SK-N-SH treated with all-trans-retinoic acid at 6 μM for 48 hours (cell line): ENCODE results near the gene GLRA1.
A peak's percentile ranks its signal among the peaks of the same experiment; 100 is the strongest.

ENCODE experiments used
- ATAC-seq: fragments of 200-7000 bp; cut with Tn5 transposase; 3 replicates; pipeline ENCODE4 v1.9.1; 2020; ENCODE audit warnings: mild to moderate bottlenecking, moderate library complexity
- ARNTL ChIP-seq: fragments of 450-650 bp; formaldehyde crosslinking; IDR thresholded peaks from 2 replicates; pipeline ENCODE4 v1.5.0; 2020; ENCODE audit warnings: low read depth, mild to moderate bottlenecking, moderate library complexity, borderline replicate concordance
- BACH2 ChIP-seq: fragments of 250-450 bp; sonication (Bioruptor Pico); IDR thresholded peaks from 2 replicates; pipeline ENCODE4 v1.9.0; 2021; ENCODE audit warnings: mild to moderate bottlenecking, borderline replicate concordance
- CREB5 ChIP-seq: fragments of 250-450 bp; sonication (Bioruptor Pico); IDR thresholded peaks from 2 replicates; pipeline ENCODE4 v1.5.1; 2020; ENCODE audit warnings: low read depth, mild to moderate bottlenecking, moderate library complexity
- CSDC2 ChIP-seq: fragments of 250-450 bp; sonication (Bioruptor Pico); IDR thresholded peaks from 2 replicates; pipeline ENCODE4 v1.5.0; 2020; ENCODE audit warnings: mild to moderate bottlenecking, moderate library complexity
- CSRNP3 ChIP-seq: fragments of 250-450 bp; sonication (Bioruptor Pico); IDR thresholded peaks from 2 replicates; pipeline ENCODE4 v1.5.1; 2021; ENCODE audit warnings: mild to moderate bottlenecking, moderate library complexity
- ESRRG ChIP-seq: fragments of 250-450 bp; sonication (Bioruptor Pico); IDR thresholded peaks from 2 replicates; pipeline ENCODE4 v1.6.1; 2021; ENCODE audit warnings: mild to moderate bottlenecking
- GLIS3 ChIP-seq: fragments of 250-450 bp; sonication (Bioruptor Pico); IDR thresholded peaks from 2 replicates; pipeline ENCODE4 v1.5.0; 2020; ENCODE audit warnings: mild to moderate bottlenecking, moderate library complexity
- OSR1 ChIP-seq: fragments of 250-450 bp; sonication (Bioruptor Pico); IDR thresholded peaks from 2 replicates; pipeline ENCODE4 v1.8.0; 2022; ENCODE audit warnings: moderate library complexity, mild to moderate bottlenecking, inconsistent platforms
- PATZ1 ChIP-seq: fragments of 250-450 bp; sonication (Bioruptor Pico); IDR thresholded peaks from 2 replicates; pipeline ENCODE4 v1.8.0; 2020; ENCODE audit warnings: mild to moderate bottlenecking, moderate library complexity, borderline replicate concordance
- POU6F1 ChIP-seq: fragments of 250-450 bp; sonication (Bioruptor Pico); IDR thresholded peaks from 2 replicates; pipeline ENCODE4 v1.8.0; 2021; ENCODE audit warnings: low read depth, mild to moderate bottlenecking, moderate library complexity, borderline replicate concordance
- PPARA ChIP-seq: fragments of 250-450 bp; sonication (Bioruptor Pico); IDR thresholded peaks from 2 replicates; pipeline ENCODE4 v1.5.0; 2020; ENCODE audit warnings: mild to moderate bottlenecking, borderline replicate concordance
- SNAI2 ChIP-seq: fragments of 250-450 bp; sonication (Bioruptor Pico); IDR thresholded peaks from 2 replicates; pipeline ENCODE4 v1.5.0; 2020; ENCODE audit warnings: mild to moderate bottlenecking, moderate library complexity
- TCF4 ChIP-seq: fragments of 250-450 bp; sonication (Bioruptor Pico); IDR thresholded peaks from 2 replicates; pipeline ENCODE4 v1.8.0; 2021; ENCODE audit warnings: mild to moderate bottlenecking, moderate library complexity, borderline replicate concordance
- TOX ChIP-seq: fragments of 250-450 bp; sonication (Bioruptor Pico); IDR thresholded peaks from 2 replicates; pipeline ENCODE4 v1.8.0; 2021; ENCODE audit warnings: mild to moderate bottlenecking, moderate library complexity, borderline replicate concordance
- TSHZ2 ChIP-seq: fragments of 250-450 bp; sonication (Bioruptor Pico); IDR thresholded peaks from 2 replicates; pipeline ENCODE4 v1.5.0; 2020; ENCODE audit warnings: mild to moderate bottlenecking, moderate library complexity
- ZC3H10 ChIP-seq: fragments of 250-450 bp; sonication (Bioruptor Pico); IDR thresholded peaks from 2 replicates; pipeline ENCODE4 v1.5.1; 2021; ENCODE audit warnings: mild to moderate bottlenecking, moderate library complexity
- ZFP3 ChIP-seq: fragments of 250-450 bp; sonication (Bioruptor Pico); IDR thresholded peaks from 2 replicates; pipeline ENCODE4 v1.5.0; 2020; ENCODE audit warnings: mild to moderate bottlenecking, moderate library complexity
- ZFP30 ChIP-seq: fragments of 450-650 bp; formaldehyde crosslinking; IDR thresholded peaks from 2 replicates; pipeline ENCODE4 v1.5.0; 2022; ENCODE audit warnings: mild to moderate bottlenecking, moderate library complexity
- ZNF70 ChIP-seq: fragments of 450-650 bp; formaldehyde crosslinking; IDR thresholded peaks from 2 replicates; pipeline ENCODE4 v1.5.0; 2020; ENCODE audit warnings: mild to moderate bottlenecking, moderate library complexity
- ZNF8 ChIP-seq: fragments of 450-650 bp; formaldehyde crosslinking; IDR thresholded peaks from 2 replicates; pipeline ENCODE4 v1.5.0; 2020; ENCODE audit warnings: mild to moderate bottlenecking, moderate library complexity

The GLRA1 gene

GRCh38 chr5:151808451-151809169, 116.0 kb downstream of the GLRA1 start:
- no peak for ATAC-seq
- no peak for TF ChIP-seq PPARA (CRISPR knock-in tag)

GRCh38 chr5:151805414-151806223, 119.0 kb downstream of the GLRA1 start:
- TF ChIP-seq ZFP3 (CRISPR knock-in tag) (no peak), TCF4 (CRISPR knock-in tag) (no peak), ESRRG (CRISPR knock-in tag) (no peak), CREB5 (CRISPR knock-in tag) (no peak), PATZ1 (no peak), ARNTL (CRISPR knock-in tag) (no peak), ZFP30 (no peak), OSR1 (no peak), CSDC2 (CRISPR knock-in tag) (no peak), CSRNP3 (CRISPR knock-in tag) (no peak), ZC3H10 (CRISPR knock-in tag) (no peak)
- TF ChIP-seq, all 23 proteins: peak for 0
- ATAC-seq: no peak

- no peak for ATAC-seq
- TF ChIP-seq ZNF8 (no peak), TOX (no peak), TSHZ2 (no peak), ZNF70 (CRISPR knock-in tag) (no peak)
These were observed 124.1 kb downstream of the GLRA1 start for GRCh38 chr5:151800532-151800931.

- TF ChIP-seq BACH2 (CRISPR knock-in tag): no peak
- no peak for TF ChIP-seq TCF4 (CRISPR knock-in tag)
- TF ChIP-seq OSR1: no peak
- TF ChIP-seq ZNF70 (CRISPR knock-in tag): no peak
- TF ChIP-seq POU6F1 (CRISPR knock-in tag): no peak
- TF ChIP-seq CREB5 (CRISPR knock-in tag): no peak
- TF ChIP-seq CSDC2 (CRISPR knock-in tag): no peak
- no peak for TF ChIP-seq GLIS3
- no peak for TF ChIP-seq CSRNP3 (CRISPR knock-in tag)
- TF ChIP-seq ESRRG (CRISPR knock-in tag): no peak
- no peak for TF ChIP-seq SNAI2
- no peak for TF ChIP-seq ZFP30
- ATAC-seq: peak; percentile 46; the same call in 2 of the 3 replicates
These were observed 125.2 kb downstream of the GLRA1 start for GRCh38 chr5:151799407-151799806.
